NCI-H187 (cell line): ENCODE results near the gene PKNOX1.
"Not testable (repeated sequence)": the region's sequence is repeated elsewhere in the genome, so short reads cannot be mapped to it uniquely, and the experiment has no call there.

Source experiments
- DNase-seq, 2 experiments: peaks; one replicate each; lab custom pipeline; 2025; lab: John Stamatoyannopoulos, UW

Gene PKNOX1

DNA sequence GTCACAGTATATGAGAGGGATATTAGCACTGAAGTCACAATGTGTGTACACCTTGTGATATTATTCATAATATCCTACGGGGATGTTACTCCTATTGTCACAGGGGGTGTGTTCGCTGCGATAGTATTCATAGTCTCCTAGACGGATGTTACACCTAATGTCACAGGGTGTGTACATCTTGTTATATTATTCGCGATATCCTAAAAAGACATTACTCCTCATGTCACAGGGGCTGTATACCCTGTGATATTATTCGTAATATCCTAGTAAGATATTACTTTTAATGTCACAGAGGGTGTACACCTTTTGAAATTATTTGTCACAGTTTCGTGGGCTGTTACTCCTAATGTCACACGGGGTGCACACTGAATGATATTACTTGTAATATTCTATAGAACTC, 23.2 kb upstream of the PKNOX1 start:
- not testable (repeated sequence) for DNase-seq

DNA sequence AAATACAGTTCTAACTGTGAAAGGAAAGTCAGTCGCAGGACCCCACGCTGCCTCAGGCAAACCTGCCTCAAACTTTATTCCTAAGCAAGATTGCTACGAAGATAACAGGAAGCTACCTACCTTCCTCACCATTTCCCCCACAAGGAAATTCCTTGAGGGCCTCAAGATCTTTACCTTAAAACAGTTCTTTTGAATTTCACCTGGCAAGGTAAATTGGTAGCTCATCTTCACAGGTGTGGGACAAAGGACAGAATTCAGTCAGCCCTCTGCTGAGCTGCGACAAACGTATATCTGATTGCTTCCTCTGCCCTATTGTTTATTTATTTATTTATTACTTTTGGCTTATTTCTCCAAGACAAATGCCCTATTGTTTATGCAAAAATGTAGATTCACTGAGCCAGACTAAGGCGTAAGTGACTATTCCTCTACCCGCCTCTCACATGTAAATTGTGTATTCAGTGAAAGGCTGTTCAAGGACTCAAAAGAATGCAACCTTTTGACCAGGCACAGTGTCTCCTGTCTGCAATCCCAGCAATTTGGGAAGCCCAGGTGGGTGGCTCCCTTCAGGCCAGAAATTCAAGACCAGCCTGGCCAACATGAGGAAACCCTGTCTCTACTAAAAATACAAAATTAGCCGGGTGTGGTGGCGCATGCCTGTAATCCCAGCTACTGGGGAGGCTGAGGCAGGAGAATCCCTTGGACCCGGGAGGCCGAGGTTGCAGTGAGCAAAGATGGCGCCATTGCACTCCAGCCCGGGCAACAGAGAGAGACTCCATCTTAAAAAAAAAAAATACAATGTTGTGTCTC, 17.3 kb upstream of the PKNOX1 start:
- DNase-seq = no peak

DNA sequence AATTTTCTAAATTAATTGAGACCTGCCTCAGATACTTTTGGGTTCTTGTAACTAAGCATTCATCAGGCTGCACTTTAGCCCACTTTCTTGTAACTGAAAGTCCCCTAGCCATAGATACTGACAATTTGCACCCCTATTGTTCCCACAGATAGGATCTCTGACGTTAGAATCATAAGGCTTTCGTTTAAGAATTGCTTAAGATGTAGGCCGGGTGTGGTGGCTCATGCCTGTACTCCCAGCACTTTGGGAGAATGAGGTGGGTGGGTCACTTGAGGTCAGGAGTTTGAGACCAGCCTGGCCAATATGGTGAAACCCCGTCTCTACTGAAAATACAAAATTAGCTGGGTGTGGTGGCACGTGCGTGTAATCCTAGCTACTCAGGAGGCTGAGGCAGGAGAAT, 16.2 kb upstream of the PKNOX1 start:
- DNase-seq = not testable (repeated sequence)

DNA sequence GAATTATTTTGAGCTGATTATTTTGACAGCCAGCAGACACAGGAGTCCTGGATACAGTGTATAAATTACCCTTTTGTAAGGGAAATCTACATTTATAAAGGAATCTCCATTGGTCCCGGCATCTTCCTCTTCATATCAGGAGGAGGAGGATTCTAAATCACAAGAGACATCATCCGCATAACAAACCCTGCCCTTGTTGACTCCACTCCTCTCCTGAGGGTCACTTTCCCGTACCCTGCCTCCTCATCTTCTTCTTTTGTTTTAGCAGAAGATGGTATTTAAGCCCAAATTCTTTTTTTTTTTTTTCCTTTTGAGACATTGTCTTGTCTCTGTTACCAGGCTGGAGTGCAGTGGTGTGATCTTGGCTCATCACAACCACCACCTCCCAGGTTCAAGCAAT, 14.6 kb upstream of the PKNOX1 start:
- DNase-seq = no peak

DNA sequence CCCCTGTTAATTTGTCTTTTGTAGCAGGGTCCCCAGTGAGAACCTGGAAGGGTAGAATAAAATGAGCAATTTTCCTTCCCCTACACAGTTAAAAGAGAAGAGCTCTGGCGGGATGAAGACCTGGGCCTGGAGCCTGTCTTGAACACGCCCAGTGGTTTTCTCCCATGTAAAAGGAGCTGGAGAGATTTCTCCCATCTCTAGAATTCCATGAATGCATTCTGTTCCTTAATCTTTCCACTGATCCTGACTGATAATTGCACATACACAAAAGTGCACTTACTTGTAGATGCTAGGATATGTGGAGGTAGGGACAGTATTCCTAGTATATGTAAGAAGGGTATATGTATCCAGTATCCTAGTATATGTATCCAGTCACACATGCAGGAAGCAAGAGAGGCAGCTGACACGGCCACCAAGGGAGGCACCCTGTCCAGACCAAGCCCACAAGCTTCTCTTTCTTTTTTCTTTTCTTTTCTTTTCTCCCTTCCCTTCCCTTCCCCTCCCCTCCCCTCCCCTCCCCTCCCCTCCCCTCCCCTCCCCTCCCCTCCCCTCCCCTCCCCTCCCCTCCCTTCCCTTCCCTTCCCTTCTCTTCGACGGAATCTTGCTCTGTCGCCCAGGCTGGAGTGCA, 11.9 kb upstream of the PKNOX1 start:
- DNase-seq = no peak

DNA sequence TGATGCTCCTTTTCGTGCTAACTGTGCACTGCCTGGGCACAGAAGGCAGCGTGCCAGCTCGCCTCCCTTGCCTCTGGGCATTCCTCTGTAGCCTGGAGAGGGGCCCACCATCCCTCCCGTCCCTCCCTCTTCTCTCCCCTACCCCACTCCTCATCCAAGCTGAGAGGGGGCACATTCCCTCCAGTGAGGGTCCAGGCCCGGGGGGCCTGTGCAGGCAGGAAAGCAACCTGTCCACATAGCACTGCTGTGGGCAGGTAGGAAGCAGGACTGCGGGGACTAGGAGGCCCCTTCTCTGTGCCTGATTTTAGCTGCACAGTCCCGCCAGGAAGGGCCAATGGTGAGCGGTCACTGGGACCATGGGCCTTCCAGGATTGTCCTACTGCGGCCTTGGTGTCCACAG, 10.3 kb upstream of the PKNOX1 start:
- DNase-seq = no peak

DNA sequence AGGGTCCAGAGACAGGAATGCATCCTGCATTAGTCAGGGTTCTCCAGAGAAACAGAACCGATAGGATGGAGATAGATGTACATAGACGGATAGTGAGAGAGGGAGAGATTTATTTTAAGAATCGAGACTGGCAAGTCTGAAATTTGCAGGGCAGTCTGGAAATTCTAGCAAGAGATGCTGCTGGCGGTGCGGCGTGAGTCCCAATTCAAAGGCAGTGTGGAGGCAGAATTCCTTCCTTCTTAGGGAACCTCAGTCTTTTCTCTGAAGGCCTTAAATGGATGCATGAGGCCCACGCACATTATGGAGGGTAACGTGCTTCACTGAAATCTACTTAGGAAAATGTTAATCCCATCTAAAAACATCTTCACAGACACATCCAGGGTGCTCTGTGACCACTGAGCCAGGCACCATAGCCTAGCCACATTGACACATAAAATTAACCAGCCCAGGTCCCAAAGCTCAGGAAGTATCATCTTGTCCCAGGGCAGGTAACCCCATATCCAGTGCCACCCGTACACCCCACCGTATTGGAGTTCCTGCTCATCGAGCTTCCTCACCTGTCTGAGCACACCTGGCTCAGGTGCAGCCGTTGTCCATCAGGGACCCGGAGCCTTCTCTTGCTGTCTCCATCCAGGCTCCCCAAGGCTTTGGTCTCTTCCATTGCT, 9.7 kb upstream of the PKNOX1 start:
- DNase-seq = no peak

DNA sequence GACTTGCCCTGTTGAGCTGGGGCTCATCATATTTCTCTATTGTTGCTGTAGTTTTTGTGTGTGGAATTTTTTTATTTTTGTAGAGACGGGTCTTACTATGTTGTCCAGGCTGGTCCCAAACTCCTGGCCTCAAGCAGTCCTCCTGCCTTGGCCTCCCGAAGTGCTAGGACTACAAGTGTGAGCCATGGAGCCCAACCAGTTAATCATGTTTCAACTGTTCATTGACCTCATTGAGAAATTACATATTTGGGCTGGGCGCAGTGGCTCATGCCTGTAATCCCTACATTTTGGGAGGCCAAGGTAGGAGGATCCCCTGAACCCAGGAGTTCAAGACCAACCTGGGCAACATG, 9.2 kb upstream of the PKNOX1 start:
- no peak for DNase-seq

DNA sequence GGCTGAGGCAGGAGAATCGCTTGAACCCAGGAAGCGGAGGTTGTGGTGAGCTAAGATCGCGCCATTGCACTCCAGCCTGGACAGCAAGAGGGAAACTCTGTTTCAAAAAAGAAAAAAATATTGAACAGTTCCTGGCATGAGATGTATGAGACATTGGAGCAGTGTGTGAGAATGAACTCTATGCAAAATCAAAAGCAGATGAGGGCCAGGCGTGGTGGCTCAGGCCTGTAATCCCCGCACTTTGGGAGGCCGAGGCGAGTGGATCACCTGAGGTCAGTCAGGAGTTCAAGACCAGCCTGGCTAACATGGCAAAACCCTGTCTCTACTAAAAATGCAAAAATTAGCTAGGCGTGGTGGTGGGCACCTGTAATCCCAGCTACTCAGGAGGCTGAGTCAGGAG, 6.7 kb upstream of the PKNOX1 start:
- DNase-seq = not testable (repeated sequence)

DNA sequence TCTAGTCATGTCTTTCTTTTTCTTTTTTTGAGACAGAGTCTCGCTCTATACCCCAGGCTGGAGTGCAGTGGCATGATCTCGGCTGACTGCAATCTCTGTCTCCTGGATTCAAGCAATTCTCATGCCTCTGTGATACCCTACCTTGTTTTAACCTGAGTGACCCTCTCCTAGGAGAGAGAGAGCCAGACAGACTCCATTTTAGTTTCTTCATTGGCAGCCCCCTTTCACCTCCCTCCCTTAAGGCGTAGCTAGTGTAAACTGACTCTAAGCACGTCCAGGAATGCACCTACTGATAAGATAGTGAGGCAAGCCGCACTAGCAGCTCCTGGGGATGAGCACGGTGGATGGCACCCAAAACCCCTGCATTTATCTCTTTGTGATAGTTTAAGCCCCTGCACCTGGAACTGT, 5.2 kb upstream of the PKNOX1 start:
- DNase-seq = no peak

DNA sequence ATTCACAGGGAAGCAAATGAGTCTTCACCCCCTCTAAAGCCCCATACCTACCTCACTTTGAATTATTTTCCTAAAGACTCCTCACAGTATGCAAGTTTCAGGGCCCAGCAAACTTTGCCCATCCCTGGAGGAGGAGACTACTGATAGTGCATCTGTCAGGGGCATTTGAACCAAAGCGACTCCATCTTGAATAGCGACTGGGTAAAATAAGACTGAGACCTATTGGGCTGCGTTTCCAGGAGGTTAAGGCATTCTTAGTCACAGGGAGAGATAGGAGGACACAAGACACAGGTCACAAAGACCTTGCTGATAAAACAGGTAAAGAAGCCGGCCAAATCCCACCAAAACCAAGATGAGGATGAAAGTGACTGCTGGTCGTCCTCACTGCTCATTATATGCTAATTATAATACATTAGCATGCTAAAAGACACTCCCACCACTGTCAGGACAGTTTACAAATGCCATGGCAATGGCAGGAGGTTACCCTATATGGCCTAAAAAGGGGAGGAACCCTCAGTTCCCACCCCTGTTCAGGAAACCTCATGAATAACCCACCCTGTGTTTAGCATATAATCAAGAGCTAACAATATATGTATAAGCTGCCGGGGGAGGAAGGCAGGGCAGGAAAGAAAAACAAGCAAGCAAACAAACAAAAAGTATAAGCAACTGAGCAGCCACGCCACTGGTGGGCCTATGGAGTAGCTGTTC, 3.3 kb upstream of the PKNOX1 start:
- no peak for DNase-seq

DNA sequence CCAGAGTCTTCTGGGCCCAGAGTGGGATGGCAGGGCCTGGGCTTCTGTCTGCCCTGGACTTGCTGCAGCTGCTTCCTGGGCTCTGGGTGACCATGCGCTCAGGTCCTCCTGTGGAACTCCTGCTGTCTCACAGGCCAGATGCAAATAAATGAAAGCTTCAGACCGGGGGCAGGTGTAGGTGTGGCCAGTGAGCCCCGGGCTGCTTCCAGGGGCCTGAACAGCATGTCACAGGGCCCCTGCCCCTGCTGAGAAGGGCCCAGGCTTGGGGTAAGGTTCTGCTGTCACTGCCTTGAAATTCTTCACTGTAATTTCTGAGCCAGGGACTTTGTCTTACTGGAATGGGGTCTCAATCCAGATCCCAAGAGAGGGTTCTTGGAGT, 2.5 kb upstream of the PKNOX1 start:
- no peak for DNase-seq

DNA sequence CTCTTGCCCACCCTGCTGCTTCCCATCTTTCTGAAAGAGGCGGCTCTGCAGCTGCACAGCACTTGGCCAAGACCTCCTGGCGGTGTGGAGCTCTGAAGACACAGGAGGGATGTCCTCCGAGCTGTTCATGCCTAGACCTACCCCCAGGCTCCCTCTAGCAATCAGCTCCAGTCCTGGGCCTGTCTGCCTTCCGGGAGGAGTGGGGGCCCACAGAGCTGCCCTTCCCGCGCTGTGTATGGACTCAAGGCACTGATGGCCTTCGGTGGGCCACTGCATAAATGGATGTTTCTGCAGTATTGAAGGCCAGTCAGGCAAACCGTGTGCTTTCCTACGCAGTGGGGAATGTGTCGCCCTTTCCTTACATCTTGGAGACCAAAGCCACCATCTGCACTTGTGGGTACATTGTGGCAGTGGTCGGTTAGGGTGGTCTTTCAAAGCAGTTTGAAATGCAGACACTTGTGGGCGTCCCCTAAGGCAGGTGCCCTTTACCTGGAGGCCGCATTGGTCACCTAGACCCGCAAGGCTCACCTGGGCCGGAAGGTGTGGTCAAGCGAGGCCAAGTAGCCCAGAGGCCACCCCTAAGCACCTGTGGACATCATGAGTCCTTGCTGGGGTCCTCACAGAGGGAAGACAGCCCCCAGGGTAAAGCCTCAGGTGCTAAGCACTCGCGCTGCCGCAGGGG, 912 bp upstream of the PKNOX1 start:
- DNase-seq = no peak

DNA sequence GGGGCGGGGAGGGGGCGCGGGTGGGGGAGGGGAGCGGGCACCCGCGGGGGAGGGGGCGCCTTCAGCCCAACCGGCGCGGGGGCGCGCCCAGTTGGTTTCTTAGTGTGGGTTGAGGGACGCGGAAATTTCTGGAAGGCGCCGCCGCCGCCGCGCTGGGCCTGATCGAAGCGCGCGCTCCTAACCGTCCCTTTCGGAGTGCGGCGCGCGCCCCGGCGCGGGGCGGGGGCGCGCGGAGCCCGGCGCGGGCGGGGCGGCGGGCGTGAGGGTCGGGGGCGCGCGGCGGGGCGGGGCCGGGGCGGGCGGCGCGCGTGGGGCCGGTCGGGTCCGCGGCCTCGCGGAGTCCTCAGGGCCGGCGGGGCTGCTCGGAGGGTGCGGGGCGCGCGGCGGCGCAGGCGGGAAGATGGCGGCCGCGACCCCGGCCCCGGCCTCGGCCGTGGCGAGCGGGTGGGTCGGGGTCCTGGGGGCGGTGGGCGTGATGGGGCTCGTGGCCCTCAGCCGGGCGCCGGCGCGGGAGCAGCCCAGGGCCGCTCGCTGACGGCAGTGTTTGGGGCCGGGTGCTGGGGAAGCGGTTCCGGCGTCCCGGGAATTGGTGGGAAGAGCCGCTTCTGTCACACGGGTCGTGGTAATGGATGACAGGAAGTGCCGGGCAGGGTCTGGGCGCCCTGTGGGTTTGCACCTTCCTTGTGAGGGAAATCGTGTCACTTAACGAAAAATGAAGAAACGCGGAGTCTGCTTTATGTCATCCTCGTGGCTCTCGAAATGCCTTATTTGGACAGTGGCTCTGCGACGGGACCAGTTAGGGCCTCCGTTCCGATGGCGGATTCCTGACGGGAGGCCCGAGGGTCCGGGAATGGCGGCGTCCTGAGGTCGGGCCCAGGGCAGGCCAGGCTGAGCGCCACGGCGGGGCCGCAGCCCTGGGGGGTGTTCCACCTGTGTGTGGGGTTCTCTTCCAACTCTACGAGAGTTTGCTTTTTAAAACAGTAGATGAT, 764 bp downstream of the PKNOX1 start:
- DNase-seq = peak; percentile 54 to 65

DNA sequence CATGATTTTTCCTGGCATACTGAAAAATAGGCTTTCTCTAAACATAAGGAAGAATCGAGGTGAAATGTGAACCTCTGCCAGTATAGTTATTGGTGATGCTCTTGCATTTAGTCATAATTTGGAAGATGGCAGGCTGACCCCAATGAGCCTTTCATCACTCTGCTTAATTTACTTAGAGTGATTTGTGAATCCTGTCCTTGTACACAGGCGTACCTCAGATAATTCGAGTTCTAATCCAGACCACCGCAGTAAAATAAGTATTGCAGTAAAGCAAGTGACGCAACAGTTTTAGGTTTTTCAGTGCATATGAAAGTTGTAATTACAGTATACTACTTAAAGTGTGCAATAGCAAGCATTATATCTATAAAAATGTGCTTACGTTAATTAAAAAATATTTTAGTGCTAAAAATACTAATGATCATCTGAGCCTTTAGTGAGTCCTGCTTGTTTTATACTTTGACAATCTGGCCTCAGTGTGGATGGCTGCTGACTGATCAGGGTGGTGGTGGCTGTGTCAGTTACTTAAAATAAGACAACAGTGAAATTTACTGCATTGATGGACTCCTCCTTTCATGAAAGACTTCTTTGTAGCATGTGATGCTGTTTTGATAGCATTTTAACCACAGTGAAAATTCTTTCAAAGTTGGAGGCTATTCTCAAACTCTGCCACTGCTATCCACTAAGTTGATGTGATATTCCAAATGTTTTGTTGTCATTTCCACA, 1.7 kb downstream of the PKNOX1 start:
- DNase-seq = no peak

DNA sequence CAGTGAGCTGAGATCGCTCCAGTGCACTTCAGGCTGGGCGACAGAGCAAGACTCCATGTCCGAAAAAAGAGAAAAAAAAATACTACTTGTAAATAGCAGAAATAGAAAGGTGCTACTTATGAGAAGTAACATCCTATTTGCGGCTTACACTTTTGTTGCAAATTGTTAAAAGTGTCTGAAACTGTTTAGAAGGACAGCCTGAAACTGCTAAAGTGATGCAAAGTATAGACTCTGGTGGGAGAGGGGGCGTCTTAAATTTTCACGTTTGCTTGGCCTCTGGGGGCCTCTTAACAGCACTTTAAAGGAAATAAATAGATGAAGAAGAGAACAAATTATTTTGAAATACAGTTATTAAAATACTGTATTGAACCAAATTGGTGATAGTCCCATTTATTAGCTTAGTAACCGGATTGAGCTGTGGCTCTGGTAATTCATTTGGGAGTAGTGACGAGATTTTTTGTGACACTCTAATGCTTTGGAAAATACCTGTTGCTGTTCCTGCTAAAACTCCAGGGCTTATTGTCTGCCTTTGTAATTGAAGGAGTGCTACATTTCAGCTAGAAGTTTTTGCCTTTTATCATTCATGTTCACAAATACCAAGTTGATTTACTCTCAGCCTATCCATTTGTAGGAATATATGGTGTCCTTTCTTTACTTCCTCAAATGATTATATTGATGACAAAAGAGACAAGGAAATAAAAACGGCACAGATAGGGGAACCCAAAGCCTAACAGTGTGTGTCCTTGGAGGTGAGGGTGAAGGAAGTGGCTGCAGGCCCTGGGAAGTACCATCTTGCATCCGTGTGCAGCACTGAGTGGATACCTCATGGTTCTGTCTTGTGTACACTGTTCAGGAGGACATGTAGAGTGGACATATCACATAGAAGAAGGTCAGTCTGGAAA, 6.2 kb downstream of the PKNOX1 start:
- DNase-seq = no peak

DNA sequence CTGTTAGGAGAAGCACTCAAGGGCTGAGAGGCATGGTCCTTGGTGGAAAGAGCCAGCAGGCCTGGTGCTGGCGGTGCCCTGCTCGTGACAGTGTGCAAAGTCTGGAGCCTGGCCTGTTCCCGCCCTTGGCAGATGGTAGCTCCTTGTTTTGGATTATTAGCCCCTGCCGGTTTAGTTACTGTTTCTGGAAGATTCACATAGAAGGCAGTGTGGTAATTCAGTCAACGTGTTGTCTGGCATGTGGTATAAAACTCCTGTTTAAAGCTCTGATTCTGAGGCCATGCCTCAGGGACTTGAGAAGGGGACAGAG, 6.8 kb downstream of the PKNOX1 start:
- DNase-seq = no peak

DNA sequence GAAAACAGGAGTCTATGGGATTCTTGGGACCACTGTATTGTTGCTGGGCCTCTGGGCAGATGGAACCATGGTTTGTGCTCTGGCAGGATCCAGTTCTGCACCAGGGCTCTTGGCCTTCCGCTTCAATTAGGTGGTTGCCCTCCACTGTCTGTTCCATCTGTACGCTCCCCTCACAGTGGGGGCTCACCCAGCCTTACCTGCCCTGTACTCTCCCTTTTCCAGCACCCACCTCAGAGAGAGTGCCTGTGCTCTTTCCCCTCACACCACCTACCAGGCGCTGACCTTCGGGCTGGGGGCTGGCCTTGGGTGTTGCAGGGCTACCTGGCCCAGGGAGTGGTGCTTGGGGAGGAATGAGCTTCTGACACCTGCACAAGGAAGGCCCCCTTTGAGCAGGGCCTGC, 7.5 kb downstream of the PKNOX1 start:
- DNase-seq = no peak

DNA sequence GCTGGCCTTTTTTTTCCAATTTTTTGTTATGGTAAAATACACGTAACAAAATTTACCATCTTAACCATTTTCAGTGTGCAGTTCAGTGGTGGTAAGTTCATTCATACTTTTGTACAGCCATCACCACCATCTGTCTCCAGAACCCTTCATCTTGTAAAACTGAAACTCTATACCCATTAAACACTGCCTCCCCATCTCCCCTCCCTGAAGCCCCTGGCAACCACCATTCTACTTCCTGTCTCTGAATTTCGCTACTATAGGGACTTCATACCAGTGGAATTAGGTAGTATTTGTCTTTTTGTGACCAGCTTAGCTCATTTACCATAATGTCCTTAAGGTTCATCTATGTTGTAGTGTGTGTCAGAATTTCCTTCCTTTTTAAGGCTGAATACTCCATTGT, 8.7 kb downstream of the PKNOX1 start:
- no peak for DNase-seq
